HL-60 (cell line): ENCODE data around the gene MSL1.

Experiments
- DNase-seq, 2 experiments: peaks; one replicate each; pipeline ENCODE4 v3.0.0-alpha.2; 2010 to 2020; ENCODE audit warnings: low read depth in 1 of 2, low spot score in 1 of 2
- H3K27ac ChIP-seq: fragments of 250-450 bp; sonication (Bioruptor Pico); replicated peaks from 2 replicates; pipeline ENCODE4 v1.5.1; 2020; ENCODE audit warnings: mild to moderate bottlenecking, moderate library complexity
- H3K27me3 ChIP-seq: fragments of 250-450 bp; sonication (Bioruptor Pico); 2 replicates; pipeline ENCODE4 v1.5.1; 2021; ENCODE audit warnings: mild to moderate bottlenecking, moderate library complexity; ENCODE audit not compliant: insufficient read depth, poor library complexity, severe bottlenecking
- H3K4me3 ChIP-seq: replicated peaks from 2 replicates; pipeline ENCODE4 v1.5.1; 2011; ENCODE audit warnings: mild to moderate bottlenecking, control low read depth, low read length; ENCODE audit not compliant: insufficient read depth
- GABPA ChIP-seq: IDR thresholded peaks from 2 replicates; pipeline ENCODE4 v1.6.1; 2012; ENCODE audit warnings: low read depth
- POLR2AphosphoS5 ChIP-seq: IDR thresholded peaks from 2 replicates; pipeline ENCODE4 v1.6.1; 2012; ENCODE audit warnings: low read depth
- SPI1 ChIP-seq: IDR thresholded peaks from 2 replicates; pipeline ENCODE4 v1.6.1; 2012; ENCODE audit warnings: low read depth, mild to moderate bottlenecking, borderline replicate concordance
- TF ChIP-seq, protein P1 (sequence below): IDR thresholded peaks from one replicate; pipeline ENCODE4 v1.5.1; 2011; ENCODE audit warnings: low read length, control low read depth, inconsistent platforms; ENCODE audit not compliant: insufficient read depth
- TF ChIP-seq, protein P2 (sequence below): IDR thresholded peaks from 2 replicates; pipeline ENCODE4 v1.6.1; 2012; ENCODE audit warnings: low read depth; ENCODE audit not compliant: insufficient replicate concordance

MSL1 gene

DNA sequence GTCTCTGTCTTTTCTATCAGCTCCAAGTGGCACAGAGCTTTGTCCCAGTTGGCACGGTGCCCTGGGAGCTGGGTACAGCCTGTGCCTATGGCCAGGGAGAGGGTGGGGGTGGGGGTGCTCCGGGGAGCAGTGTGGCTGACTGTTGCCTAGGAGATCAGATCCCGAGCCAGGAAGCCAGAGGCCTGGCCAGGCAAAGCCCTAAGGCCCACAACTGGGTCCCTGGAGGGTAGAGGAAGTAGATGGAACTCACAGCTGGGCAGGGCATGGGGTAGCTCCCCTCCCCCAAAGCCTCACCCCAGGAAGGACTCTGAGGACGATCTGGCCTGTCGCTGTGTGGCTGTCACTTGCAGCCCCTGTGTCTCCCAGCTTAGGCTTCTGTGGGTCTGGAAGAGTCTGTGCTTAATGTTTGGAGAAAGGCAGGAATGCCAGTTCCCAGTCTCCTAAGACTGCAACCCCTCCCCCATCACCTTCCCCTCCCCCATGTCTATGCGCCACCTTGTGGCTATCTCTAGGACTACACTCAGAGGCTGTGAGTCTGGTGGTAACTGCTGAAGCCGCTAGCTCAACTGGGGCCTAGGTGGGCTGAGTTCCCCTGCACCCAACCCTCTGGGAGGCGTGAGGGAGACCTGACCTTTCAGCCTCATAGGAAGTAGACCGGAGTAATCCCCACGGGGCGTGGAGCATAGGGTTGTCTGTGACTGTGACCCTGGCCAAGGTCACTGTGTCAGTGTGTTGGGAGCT, 46.4 kb upstream of the MSL1 start:
- peak overlapping the region; percentile 80 for H3K27ac ChIP-seq
- no peak overlapping the region for H3K4me3 ChIP-seq
- no peaks in the 10 kb centered on the region for H3K27me3 ChIP-seq
- peak; percentile 83 to 92 for DNase-seq
- peak; percentile 44; the same call in 1 of the 2 replicates for TF ChIP-seq POLR2AphosphoS5
- TF ChIP-seq, protein P1, sequence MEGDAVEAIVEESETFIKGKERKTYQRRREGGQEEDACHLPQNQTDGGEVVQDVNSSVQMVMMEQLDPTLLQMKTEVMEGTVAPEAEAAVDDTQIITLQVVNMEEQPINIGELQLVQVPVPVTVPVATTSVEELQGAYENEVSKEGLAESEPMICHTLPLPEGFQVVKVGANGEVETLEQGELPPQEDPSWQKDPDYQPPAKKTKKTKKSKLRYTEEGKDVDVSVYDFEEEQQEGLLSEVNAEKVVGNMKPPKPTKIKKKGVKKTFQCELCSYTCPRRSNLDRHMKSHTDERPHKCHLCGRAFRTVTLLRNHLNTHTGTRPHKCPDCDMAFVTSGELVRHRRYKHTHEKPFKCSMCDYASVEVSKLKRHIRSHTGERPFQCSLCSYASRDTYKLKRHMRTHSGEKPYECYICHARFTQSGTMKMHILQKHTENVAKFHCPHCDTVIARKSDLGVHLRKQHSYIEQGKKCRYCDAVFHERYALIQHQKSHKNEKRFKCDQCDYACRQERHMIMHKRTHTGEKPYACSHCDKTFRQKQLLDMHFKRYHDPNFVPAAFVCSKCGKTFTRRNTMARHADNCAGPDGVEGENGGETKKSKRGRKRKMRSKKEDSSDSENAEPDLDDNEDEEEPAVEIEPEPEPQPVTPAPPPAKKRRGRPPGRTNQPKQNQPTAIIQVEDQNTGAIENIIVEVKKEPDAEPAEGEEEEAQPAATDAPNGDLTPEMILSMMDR = peak; percentile 90
- TF ChIP-seq, protein P2, sequence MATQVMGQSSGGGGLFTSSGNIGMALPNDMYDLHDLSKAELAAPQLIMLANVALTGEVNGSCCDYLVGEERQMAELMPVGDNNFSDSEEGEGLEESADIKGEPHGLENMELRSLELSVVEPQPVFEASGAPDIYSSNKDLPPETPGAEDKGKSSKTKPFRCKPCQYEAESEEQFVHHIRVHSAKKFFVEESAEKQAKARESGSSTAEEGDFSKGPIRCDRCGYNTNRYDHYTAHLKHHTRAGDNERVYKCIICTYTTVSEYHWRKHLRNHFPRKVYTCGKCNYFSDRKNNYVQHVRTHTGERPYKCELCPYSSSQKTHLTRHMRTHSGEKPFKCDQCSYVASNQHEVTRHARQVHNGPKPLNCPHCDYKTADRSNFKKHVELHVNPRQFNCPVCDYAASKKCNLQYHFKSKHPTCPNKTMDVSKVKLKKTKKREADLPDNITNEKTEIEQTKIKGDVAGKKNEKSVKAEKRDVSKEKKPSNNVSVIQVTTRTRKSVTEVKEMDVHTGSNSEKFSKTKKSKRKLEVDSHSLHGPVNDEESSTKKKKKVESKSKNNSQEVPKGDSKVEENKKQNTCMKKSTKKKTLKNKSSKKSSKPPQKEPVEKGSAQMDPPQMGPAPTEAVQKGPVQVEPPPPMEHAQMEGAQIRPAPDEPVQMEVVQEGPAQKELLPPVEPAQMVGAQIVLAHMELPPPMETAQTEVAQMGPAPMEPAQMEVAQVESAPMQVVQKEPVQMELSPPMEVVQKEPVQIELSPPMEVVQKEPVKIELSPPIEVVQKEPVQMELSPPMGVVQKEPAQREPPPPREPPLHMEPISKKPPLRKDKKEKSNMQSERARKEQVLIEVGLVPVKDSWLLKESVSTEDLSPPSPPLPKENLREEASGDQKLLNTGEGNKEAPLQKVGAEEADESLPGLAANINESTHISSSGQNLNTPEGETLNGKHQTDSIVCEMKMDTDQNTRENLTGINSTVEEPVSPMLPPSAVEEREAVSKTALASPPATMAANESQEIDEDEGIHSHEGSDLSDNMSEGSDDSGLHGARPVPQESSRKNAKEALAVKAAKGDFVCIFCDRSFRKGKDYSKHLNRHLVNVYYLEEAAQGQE = no peak

DNA sequence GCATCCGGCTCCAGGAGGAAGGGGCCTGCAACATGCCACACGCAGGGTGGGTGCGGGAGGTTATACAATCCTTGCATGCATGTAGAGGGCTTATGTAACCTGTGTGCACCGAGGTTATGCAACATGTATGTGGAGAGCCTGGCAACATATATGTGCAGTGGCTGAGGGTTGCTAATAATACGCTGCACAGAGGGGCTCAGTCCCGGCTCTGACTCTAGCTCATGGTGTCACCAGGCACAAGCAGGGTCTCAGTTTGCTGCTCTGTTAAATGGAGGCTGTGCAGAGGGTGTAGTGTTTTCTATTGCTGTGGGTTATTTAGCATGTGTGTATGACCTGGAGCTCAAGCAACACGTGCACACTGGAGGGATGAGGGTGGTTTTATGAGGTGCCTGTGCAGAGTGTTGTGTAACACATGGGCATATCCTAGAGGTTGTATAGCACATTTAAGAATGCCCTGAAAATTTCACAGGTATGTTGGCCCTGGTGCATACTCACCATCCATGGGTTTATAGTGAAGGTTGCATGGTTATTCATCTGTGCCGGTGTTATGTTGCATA, 45.8 kb upstream of the MSL1 start:
- DNase-seq = peak in 1 of 2 experiments; percentile 93
- H3K4me3 ChIP-seq = no peak overlapping the region
- no peaks in the 10 kb centered on the region for H3K27me3 ChIP-seq
- TF ChIP-seq, protein P2 = no peak
- peak; percentile 11; the same call in 1 of the 2 replicates for TF ChIP-seq POLR2AphosphoS5
- H3K27ac ChIP-seq = peak overlapping the region; percentile 80

DNA sequence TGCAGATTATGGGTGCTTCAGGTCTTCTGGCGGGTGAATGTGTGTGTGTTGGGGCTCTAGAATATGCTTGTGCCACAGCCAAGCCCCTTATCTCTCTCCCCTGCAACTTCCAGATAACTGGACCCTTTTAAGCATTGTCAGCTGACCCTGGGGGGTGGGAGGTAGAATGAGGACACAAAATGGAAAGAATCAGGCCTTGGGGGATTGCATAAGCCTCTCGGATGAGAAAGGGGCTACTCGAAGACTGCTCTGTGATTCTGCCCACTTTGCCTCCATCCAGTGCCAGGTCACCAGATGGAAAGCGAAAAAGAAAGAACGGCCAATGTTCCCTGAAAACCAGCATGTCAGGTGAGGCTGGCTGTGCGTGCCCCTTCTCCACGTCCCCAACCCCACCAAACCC, 45.2 kb upstream of the MSL1 start:
- DNase-seq = no peak
- H3K27ac ChIP-seq = peak overlapping the region; percentile 80; the same call in 1 of the 2 replicates
- H3K4me3 ChIP-seq = no peak overlapping the region
- TF ChIP-seq GABPA (no peak), POLR2AphosphoS5 (no peak)
- H3K27me3 ChIP-seq = no peaks in the 10 kb centered on the region

DNA sequence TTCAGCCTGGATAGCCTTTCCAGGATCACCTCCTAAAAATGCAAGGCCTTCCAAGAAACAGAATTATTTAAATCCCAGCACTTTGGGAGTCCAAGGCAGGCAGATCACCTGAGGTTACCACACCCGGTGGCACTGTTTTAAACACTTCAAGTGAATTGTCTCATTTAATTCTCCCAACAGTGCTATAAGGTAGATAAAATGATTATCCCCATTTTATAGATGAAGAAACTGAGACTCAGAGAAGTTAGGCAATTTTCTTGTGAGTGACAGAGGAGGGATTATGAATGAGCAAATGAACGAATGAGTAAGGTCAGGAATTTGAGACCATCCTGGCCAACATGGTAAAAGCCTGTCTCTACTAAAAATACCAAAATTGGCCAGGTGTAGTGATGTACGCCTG, 42.2 kb upstream of the MSL1 start:
- TF ChIP-seq SPI1 (no peak), POLR2AphosphoS5 (no peak), GABPA (no peak)
- TF ChIP-seq, protein P1 = no peak
- TF ChIP-seq, protein P2 = no peak
- DNase-seq = no peak

More for the DNA sequence above, 42.2 kb upstream of the MSL1 start:
- H3K27ac ChIP-seq = no peak overlapping the region
- no peaks in the 10 kb centered on the region for H3K27me3 ChIP-seq
- no peak overlapping the region for H3K4me3 ChIP-seq
